Heart right ventricle (tissue), 16 donors: Measurements from ENCODE around the gene CTBP2. TPM values are rescaled to one million over a fixed set of nuclear protein-coding genes. Genes with fewer than 3 reads are reported as not detected.

Experiments used
- ATAC-seq, 8 donors: fragments of 200-7000 bp; cut with Tn5 transposase; one replicate each; pipeline ENCODE4 v1.9.1; 2020; ENCODE audit warnings: mild to moderate bottlenecking in 8 of 8, moderate library complexity in 8 of 8, moderate number of reproducible peaks in 1 of 8
- DNase-seq, 2 donors: peaks; one replicate each; pipeline ENCODE4 v3.0.0-alpha.2; 2020
- H3K27ac ChIP-seq, 10 donors: fragments of 200-600 bp; sonication (generic) in 2 of 10; one replicate each; pipeline versions ENCODE4 v1.5.0 to v1.8.0; 2020 to 2022; ENCODE audit warnings: mild to moderate bottlenecking in 3 of 10
- H3K27me3 ChIP-seq, 7 donors: fragments of 200-600 bp; one replicate each; pipeline ENCODE4 v1.8.0; 2021 to 2022; ENCODE audit warnings: mild to moderate bottlenecking in 2 of 7
- H3K36me3 ChIP-seq, 9 donors: fragments of 200-600 bp; sonication (generic) in 1 of 9; one replicate each; pipeline versions ENCODE4 v1.5.0 to v1.8.0; 2020 to 2022; ENCODE audit warnings: mild to moderate bottlenecking in 2 of 9
- H3K4me1 ChIP-seq, 9 donors: fragments of 200-600 bp; sonication (generic) in 1 of 9; one replicate each; pipeline versions ENCODE4 v1.5.0 to v1.8.0; 2020 to 2022; ENCODE audit warnings: mild to moderate bottlenecking in 4 of 9
- H3K4me3 ChIP-seq, 10 donors: fragments of 200-600 bp; sonication (generic) in 2 of 10; one replicate each; pipeline versions ENCODE4 v1.5.0 to v1.8.0; 2020 to 2022; ENCODE audit warnings: mild to moderate bottlenecking in 7 of 10, moderate library complexity in 2 of 10
- H3K9me3 ChIP-seq, 11 donors: fragments of 200-600 bp in 10 of 11; sonication (generic) in 2 of 11; one replicate each; pipeline versions ENCODE4 v1.5.0 to v1.8.0; 2013 to 2022; ENCODE audit warnings: mild to moderate bottlenecking in 2 of 11, control low read depth in 1 of 11, moderate library complexity in 1 of 11
- CTCF ChIP-seq, 9 donors: fragments of 200-600 bp; sonication (generic) in 2 of 9; IDR thresholded peaks; one replicate each; pipeline versions ENCODE4 v1.5.0 to v1.8.0; 2021 to 2022; ENCODE audit warnings: antibody characterized with exemption in 9 of 9, mild to moderate bottlenecking in 5 of 9, moderate library complexity in 1 of 9
- WGBS, 2 donors: extraction: QIAGEN DNeasy Blood & Tissue Kit; methylation state at CpG; one replicate each; pipeline ENCODE4 v1.1.7; 2013; ENCODE audit warnings: inconsistent platforms in 1 of 2; 5-methylcytosine and 5-hydroxymethylcytosine counted together
- intact Hi-C, 10 donors: fragments of 100-400 bp; cut with DNase I; formaldehyde crosslinking; loops; one replicate each; pipeline versions ENCODE4 v1.11.1 to v1.14.2; 2022
- polyA plus RNA-seq, 2 donors: library from polyadenylated mRNA; stranded (reverse); fragments of 200-250 nt; gene quantifications; one replicate each; pipeline ENCODE4 v1.2.3, GENCODE V29; 2013
- total RNA-seq, 10 donors: library from RNA; stranded (reverse); fragmentation: NEBNext Ultra II Directional in 3 of 10; extraction: Animal tissue kit (Norgen Biotek cat#: 25700) in 3 of 10; gene quantifications; one replicate each; pipeline versions ENCODE4 v1.2.1 to v1.2.4, GENCODE V29; 2021 to 2023
- donor health status: Arrhythmogenic right ventricular cardiomyopathy.
- donor health status: ischemic (EF 13 %, LVEDD 7.1; RV severe dilation, severe dysfunction).
- donor health status: healthy with polysubstance abuse.
- donor health status: DM: no; HTN: yes; CAD: no.
- donor health status: DM: no; HTN: no; CAD: no.
- donor health status: ischemic (EF 25% LVEDD 6.9; RV normal size, moderate dysfunction).
- donor health status: ischemic (EF 25% LVEDD 5.7; RV mildly dilated, moderate dysfunction).
- donor health status: healthy.
- donor health status: DM: yes; HTN: yes; CAD: no.
- donor health status: Ischemic cardiomyopathy.
- donor health status: ischemic (EF 35%, LVEDD 5.7; RV mildly dilated, moderate dysfunction).
- donor health status: nonischemic (EF 11% LVEDD 7.7; RV severe dilation, severe dysfunction).
- donor health status: DM: yes; HTN: yes; CAD: no.
- donor health status: PGD.
- donor health status: ischemic (EF 29% LVEDD 5.4; RV normal size, mild dysfunction).
- donor health status: nonischemic (EF 23%, LVEDD 6.1; RV moderate dilation, normal function).

CTBP2 gene
- total and polyA plus RNA-seq, 12 donors: 14.7 to 36.2 (median 26.0) TPM

DNA sequence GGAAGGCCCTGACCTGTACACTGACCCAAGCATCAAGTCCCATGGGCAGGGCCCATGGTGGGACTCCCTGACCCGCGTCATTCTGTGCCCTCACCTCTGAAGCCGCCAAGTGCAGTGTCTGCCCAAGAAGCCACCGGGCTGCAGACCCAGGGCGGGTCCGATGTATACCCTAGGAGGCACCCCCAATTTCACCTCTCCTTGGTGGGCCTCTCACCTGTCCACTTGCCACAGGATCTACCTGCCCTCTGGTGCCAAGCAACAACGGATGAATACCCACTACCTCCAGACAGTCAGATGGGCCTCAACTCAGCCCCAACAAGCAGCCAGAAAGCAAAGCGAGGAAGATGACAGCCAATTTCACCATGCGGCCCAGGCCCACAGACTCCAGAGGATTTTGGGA is 92.6 kb downstream of the CTBP2 start:
- Histone ChIP-seq H3K36me3 (peaks cover 0 to 13% (median 0%) of the 10 kb centered on the region in 9 donors), H3K4me1 (peaks cover 18 to 69% (median 47%) of the 10 kb centered on the region in 9 donors), H3K27ac (no peak overlapping the region), H3K27me3 (no peaks in the 10 kb centered on the region), H3K9me3 (no peaks in the 10 kb centered on the region), H3K4me3 (no peak overlapping the region)
- DNase-seq (no peak), ATAC-seq (no peak)
- 93% methylated on average over 9 of the region's 9 CpGs for WGBS, 2 donors
- TF ChIP-seq CTCF (IDR thresholded peaks at IDR 0.05): no peak
- intact Hi-C loops: loop anchor here in 3 of 10 donors (5.0 to 10.0 kb wide), 3 partner anchors 70 to 153 kb away; no protein-coding TSS in a partner anchor

DNA sequence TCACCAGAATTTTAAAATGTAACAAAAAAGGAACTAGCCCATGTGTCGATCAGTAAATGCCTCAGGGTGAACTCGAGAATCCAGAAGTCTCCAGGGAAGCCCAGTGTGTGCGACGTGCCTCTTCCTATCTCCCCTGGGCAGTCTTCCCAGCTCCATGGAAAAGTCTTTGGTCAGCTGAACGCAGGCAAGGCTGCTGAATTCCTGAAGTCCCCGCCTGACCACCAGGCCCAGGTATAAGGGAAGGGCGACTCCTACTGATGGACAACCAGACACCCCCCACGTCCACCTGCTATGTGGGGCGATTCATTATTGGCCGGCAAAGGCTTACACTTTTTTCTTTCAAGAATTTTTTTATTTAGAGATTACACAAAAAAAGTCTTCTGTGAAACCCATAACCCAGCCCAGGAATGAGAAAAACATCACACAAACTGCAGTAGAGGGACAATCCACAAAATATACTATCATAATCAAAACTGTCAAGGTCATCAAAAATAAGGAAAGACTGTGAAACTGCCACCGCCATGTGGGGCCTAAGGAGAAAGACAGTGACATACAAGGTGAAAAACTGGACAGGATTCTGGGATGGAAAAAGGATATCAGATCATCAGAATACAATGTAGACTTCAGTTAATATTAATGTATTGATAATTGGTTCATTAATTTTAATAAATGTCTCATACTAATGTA is 93.5 kb downstream of the CTBP2 start:
- peaks cover 0 to 5% (median 0%) of the 10 kb centered on the region in 9 donors for H3K36me3 ChIP-seq
- no peaks in the 10 kb centered on the region for H3K27me3 ChIP-seq
- no peak overlapping the region for H3K4me3 ChIP-seq
- peak in 1 of 9 donors; percentile 15 for TF ChIP-seq CTCF (IDR thresholded peaks at IDR 0.05)
- peak overlapping the region in 1 of 10 donors; percentile 35 for H3K27ac ChIP-seq
- WGBS, 2 donors: 44 to 57% methylated on average over 11 of the region's 11 CpGs
- H3K4me1 ChIP-seq: peaks cover 19 to 77% (median 56%) of the 10 kb centered on the region in 9 donors
- H3K9me3 ChIP-seq: no peaks in the 10 kb centered on the region
- peak in 4 of 8 donors; percentile 15 to 54 (median 40) for ATAC-seq
- DNase-seq: peak in 1 of 2 donors; percentile 46
- intact Hi-C loops: loop anchor here in 3 of 10 donors (5.0 to 10.0 kb wide), 3 partner anchors 70 to 152 kb away; no protein-coding TSS in a partner anchor

DNA sequence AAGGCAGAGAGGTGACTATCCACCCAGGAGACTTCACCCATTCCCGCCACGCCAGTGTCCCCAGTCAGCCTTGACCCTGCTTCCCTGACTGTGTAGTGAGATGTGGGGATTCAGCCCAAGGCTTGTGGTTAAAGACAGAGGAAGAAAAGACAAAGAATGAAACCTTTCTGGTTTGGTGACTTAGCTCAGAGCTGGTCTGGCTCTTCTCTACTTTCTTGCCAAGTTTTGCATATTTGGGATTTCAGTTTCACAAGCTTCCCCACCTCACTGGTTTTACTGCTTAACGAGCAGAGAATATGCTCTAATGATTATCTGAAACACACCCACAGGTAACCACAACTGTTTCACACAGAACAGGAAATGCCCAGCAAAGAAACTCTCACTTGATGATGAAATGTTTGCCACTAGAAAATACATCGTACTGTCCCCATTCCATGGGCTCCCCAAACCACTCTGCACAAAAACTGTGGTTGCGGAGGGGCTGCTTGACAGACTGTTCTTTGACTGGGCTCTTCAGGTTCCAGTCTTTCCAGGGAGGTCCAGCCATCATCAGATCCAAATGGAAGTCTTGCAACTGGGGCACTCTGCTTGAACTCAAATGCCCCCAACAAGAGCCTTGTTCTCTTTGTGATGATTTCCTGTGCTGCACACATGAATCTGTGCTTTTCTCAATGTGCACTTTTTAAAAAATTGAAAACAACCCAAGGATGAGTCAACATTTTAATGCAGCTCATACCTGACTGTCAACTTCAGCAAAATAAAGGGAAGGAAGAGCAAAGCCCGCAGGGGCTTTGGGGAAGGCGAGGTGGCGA is 95.5 kb downstream of the CTBP2 start:
- H3K4me1 ChIP-seq: peaks cover 34 to 97% (median 74%) of the 10 kb centered on the region in 9 donors
- no peak for TF ChIP-seq CTCF (IDR thresholded peaks at IDR 0.05)

GRCh38 chr10:125063256-125063925 is 97.0 kb downstream of the CTBP2 start:
- no peaks in the 10 kb centered on the region for H3K27me3 ChIP-seq
- no peaks in the 10 kb centered on the region for H3K36me3 ChIP-seq
- DNase-seq: no peak
- H3K9me3 ChIP-seq: no peaks in the 10 kb centered on the region
- peaks cover 47 to 99% (median 89%) of the 10 kb centered on the region in 9 donors for H3K4me1 ChIP-seq
- WGBS, 2 donors: 84 to 87% methylated on average over 23 of the region's 23 CpGs
- peak overlapping the region in 7 of 10 donors; percentile 8 to 92 (median 65) for H3K27ac ChIP-seq
- intact Hi-C loops: loop anchor here in 7 of 10 donors (5.0 to 10.0 kb wide), 8 partner anchors 59 to 149 kb away; partner anchors contain the start of gene CTBP2 (in 1 of the 7)
- TF ChIP-seq CTCF (IDR thresholded peaks at IDR 0.05): no peak
- no peak for ATAC-seq
- no peak overlapping the region for H3K4me3 ChIP-seq

More for the DNA sequence above, 95.5 kb downstream of the CTBP2 start:
- DNase-seq: no peak
- H3K36me3 ChIP-seq: no peaks in the 10 kb centered on the region
- H3K9me3 ChIP-seq: no peaks in the 10 kb centered on the region
- no peaks in the 10 kb centered on the region for H3K27me3 ChIP-seq
- intact Hi-C loops: loop anchor here in 7 of 10 donors (5.0 to 10.0 kb wide), 9 partner anchors 57 to 150 kb away; partner anchors contain the start of gene CTBP2 (in 1 of the 7)
- 61 to 64% methylated on average over 8 of the region's 8 CpGs for WGBS, 2 donors
- no peak for ATAC-seq
- peak overlapping the region in 7 of 10 donors; percentile 10 to 65 (median 41) for H3K27ac ChIP-seq
- H3K4me3 ChIP-seq: no peak overlapping the region
